T1000 (cell line): ENCODE measurements around the gene TOMM20L.
A peak's percentile ranks its signal among the peaks of the same experiment; 100 is the strongest.

Experiments
- DNase-seq: peaks from one replicate; lab custom pipeline; 2025; ENCODE audit warnings: mixed read lengths; lab: John Stamatoyannopoulos, UW

Gene TOMM20L

GRCh38 chr14:58427281-58428117 lies 31.8 kb downstream of the TOMM20L start, which contains the start of the genes KIAA0586 and TIMM9:
Gene KIAA0586, plus strand, starts transcription at chr14:58427719. Its CDS starts 546 bp downstream, at chr14:58428265.
Gene TIMM9, minus strand, starts transcription at chr14:58427531. Its CDS starts 15,586 bp downstream, at chr14:58411945.
- DNase-seq = peak; percentile 90

GRCh38 chr14:58428118-58428683 lies 32.5 kb downstream of the TOMM20L start:
- no peak for DNase-seq

GRCh38 chr14:58430156-58430555 lies 34.4 kb downstream of the TOMM20L start:
- DNase-seq = no peak

- no peak for DNase-seq
Measured at GRCh38 chr14:58439476-58439875, 43.7 kb downstream of the TOMM20L start.

GRCh38 chr14:58444627-58445026 lies 48.9 kb downstream of the TOMM20L start:
- DNase-seq = no peak

GRCh38 chr14:58455593-58456265 lies 60.0 kb downstream of the TOMM20L start:
- DNase-seq = peak; percentile 43
